Measurements from ENCODE around the gene LRMDA. TPM values are rescaled to one million over a fixed set of nuclear protein-coding genes. Genes with fewer than 3 reads are reported as not detected.
A peak's percentile ranks its signal among the peaks of the same experiment; 100 is the strongest.

Gene LRMDA
- total RNA-seq, 6 donors from 2014 or later: 12.8 to 185 (median 18.1) TPM

DNA sequence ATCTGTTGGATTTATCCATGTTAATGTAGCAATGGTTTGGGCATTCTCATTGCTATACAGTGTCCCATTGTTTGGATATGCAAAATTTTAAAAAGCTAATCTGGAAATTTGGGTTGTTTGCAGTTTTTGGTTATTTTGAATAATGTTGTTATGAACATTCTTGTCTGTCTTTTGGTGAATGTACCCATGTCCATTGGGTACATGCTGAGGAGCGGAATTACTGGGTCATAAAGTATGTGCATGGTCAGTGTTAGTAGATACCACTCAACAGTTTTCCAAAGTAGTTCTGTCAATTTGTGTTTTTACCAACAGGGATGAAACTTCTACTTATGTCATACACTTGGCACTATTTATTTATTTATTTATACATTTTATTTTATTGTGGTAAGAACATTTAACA, 153.9 kb downstream of the LRMDA start:
- TF ChIP-seq POLR2AphosphoS5 (IDR thresholded peaks at IDR 0.05) (no peak), POLR2A (IDR thresholded peaks at IDR 0.05) (no peak), EP300 (IDR thresholded peaks at IDR 0.05) (no peak)
- TF ChIP-seq, protein P1, sequence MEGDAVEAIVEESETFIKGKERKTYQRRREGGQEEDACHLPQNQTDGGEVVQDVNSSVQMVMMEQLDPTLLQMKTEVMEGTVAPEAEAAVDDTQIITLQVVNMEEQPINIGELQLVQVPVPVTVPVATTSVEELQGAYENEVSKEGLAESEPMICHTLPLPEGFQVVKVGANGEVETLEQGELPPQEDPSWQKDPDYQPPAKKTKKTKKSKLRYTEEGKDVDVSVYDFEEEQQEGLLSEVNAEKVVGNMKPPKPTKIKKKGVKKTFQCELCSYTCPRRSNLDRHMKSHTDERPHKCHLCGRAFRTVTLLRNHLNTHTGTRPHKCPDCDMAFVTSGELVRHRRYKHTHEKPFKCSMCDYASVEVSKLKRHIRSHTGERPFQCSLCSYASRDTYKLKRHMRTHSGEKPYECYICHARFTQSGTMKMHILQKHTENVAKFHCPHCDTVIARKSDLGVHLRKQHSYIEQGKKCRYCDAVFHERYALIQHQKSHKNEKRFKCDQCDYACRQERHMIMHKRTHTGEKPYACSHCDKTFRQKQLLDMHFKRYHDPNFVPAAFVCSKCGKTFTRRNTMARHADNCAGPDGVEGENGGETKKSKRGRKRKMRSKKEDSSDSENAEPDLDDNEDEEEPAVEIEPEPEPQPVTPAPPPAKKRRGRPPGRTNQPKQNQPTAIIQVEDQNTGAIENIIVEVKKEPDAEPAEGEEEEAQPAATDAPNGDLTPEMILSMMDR (IDR thresholded peaks at IDR 0.05): no peak
- Histone ChIP-seq H3K4me1 (no peaks in the 10 kb centered on the region), H3K27ac (no peak overlapping the region), H3K27me3 (no peaks in the 10 kb centered on the region), H3K36me3 (no peaks in the 10 kb centered on the region), H3K4me3 (no peak overlapping the region), H3K9me3 (peaks cover 5 to 25% (median 15%) of the 10 kb centered on the region in 4 donors)
- no peak for ATAC-seq (ENCODE audit: low FRiP score in 2 of 2)
- WGBS, 2 donors: 91 to 92% methylated on average over 1 of the region's 1 CpG
- no peak for DNase-seq

DNA sequence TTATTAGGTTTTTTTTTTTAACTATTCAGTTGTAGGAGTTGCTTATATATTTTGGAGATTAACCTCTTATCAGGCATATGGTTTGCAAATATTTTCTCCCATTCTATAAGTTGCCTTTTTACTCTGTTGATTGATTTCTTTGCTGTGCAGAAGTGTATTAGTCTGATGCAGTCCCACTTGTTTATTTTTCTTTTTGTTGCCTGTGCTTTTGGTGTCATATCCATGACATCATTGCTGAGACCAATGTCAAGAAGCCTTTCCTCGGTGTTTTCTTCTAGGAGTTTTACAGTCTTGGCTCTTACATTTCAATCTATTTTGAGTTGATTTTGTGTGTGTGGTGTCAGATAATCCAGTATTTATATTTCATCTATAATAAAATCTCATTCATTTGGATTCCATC, 155.4 kb downstream of the LRMDA start:
- no peaks in the 10 kb centered on the region for H3K4me1 ChIP-seq
- H3K9me3 ChIP-seq: peaks cover 5 to 14% (median 11%) of the 10 kb centered on the region in 4 donors
- no peak overlapping the region for H3K27ac ChIP-seq
- no peaks in the 10 kb centered on the region for H3K36me3 ChIP-seq
- H3K4me3 ChIP-seq: no peak overlapping the region
- ATAC-seq (ENCODE audit: low FRiP score in 2 of 2): no peak
- no peaks in the 10 kb centered on the region for H3K27me3 ChIP-seq
- no peak for DNase-seq
- TF ChIP-seq, protein P1 (IDR thresholded peaks at IDR 0.05): no peak
- TF ChIP-seq POLR2A (IDR thresholded peaks at IDR 0.05) (no peak), EP300 (IDR thresholded peaks at IDR 0.05) (no peak)
- 97 to 100% methylated on average over 1 of the region's 1 CpG for WGBS, 2 donors

DNA sequence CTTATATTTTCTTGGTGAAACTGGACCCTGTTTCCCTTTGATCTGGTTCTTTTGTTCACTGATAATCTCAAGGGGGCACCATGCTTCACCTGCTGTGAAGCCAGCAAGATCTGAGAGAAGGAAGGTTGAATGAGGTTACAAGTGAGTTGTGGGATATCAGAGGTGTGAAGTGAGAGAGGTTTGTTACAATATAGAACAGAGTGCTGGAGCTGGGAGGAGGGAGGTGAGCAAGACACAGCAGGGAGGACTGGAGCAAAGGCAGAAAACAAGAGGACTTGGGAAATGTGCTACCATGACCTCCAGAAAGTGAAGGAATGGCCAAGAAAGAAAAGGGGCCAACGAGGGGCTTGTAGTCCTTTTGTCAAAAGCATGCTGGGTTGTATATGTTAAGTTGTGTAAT, 156.6 kb downstream of the LRMDA start:
- Histone ChIP-seq H3K9me3 (peaks cover 0 to 2% (median 0%) of the 10 kb centered on the region in 4 donors), H3K27ac (no peak overlapping the region), H3K4me3 (no peak overlapping the region), H3K4me1 (peaks cover 0 to under 1% (median 0%) of the 10 kb centered on the region in 4 donors), H3K36me3 (no peaks in the 10 kb centered on the region), H3K27me3 (no peaks in the 10 kb centered on the region)
- WGBS, 2 donors: 54 to 63% methylated on average over 1 of the region's 1 CpG
- TF ChIP-seq EP300 (IDR thresholded peaks at IDR 0.05) (no peak), POLR2AphosphoS5 (IDR thresholded peaks at IDR 0.05) (no peak), POLR2A (IDR thresholded peaks at IDR 0.05) (no peak)
- ATAC-seq (ENCODE audit: low FRiP score in 2 of 2) (no peak), DNase-seq (no peak)

DNA sequence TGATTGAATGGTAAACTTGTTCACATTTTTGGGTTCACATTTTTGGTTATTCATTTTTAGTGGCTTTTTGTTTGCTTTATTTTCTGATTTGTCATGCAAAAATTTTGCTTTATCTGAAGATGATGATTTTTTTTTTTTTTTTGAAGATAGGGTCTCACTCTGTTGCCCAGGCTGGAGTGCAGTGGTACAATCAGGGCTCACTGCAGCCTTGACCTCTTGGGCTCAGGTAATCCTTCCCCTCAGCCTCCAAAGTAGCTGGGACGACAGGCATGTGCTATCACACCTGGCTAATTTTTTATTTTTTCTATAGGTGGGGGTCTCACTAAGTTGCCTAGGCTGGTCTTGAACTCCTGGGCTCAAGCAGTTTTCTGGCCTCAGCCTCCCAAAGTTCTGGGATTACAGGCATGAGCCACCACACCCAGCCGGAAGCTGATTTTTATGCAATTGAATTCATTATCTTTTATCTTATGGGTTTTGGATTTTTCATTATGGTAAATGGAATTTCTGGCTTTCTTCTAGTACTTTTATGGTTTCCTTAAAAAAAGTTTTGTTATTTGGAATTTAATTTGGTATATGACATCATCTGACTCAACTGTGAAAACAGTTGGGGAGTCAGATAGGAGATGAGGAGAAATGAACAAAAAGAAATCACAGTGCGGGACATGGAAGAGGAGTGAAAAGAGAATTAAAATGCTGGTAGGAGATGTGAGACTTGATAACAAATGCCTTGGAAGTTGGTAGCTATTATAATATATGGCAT, 158.7 kb downstream of the LRMDA start:
- H3K27me3 ChIP-seq: no peaks in the 10 kb centered on the region
- ATAC-seq (ENCODE audit: low FRiP score in 2 of 2) (no peak), DNase-seq (no peak)
- TF ChIP-seq POLR2AphosphoS5 (IDR thresholded peaks at IDR 0.05) (no peak), POLR2A (IDR thresholded peaks at IDR 0.05) (no peak), EP300 (IDR thresholded peaks at IDR 0.05) (no peak)
- H3K36me3 ChIP-seq: no peaks in the 10 kb centered on the region
- H3K27ac ChIP-seq: no peak overlapping the region
- no peaks in the 10 kb centered on the region for H3K9me3 ChIP-seq
- H3K4me1 ChIP-seq: peaks cover 0 to 6% (median 2%) of the 10 kb centered on the region in 4 donors
- 99% methylated on average over 3 of the region's 3 CpGs for WGBS, 2 donors
- H3K4me3 ChIP-seq: no peak overlapping the region

DNA sequence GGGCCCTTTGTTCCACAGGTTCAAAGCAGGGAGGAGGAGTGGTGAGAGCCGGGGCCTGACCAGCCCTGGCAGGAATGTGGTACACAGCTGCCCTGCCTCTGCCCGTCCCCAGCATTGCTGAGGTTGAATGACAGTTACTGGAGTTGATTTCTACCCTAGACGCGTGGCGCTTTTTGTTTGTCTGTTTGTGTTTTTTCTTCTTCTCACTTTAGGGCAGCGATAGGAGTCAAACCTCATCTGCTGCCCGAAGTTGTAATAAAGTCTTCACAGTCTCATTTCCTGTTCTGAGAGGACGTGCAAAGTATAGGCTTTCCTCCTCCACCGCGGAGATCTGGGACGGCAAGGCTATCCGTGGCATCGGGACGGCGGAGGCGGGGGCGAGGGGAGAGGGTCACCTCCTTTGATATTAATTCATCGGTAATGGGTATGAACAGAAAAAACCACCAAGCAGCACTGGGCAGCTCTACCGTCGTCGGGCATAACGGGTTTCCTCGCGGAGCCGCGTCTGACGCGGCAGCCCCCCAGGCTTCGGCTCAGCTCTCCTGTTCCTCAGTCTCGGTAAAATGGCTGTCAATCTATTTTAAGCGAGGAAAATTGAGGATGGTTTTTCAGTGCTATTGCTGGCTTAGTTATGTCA, 160.8 kb downstream of the LRMDA start:
- peak overlapping the region in 3 of 4 donors; percentile 21 to 35 (median 26) for H3K4me3 ChIP-seq
- DNase-seq (peak in 1 of 2 donors; percentile 71), ATAC-seq (ENCODE audit: low FRiP score in 2 of 2) (peak in 1 of 2 donors; percentile 29)
- no peaks in the 10 kb centered on the region for H3K9me3 ChIP-seq
- WGBS, 2 donors: 69 to 77% methylated on average over 31 of the region's 31 CpGs
- H3K4me1 ChIP-seq: peaks cover 0 to 6% (median 2%) of the 10 kb centered on the region in 4 donors
- TF ChIP-seq, protein P1 (IDR thresholded peaks at IDR 0.05): no peak
- TF ChIP-seq POLR2A (IDR thresholded peaks at IDR 0.05): no peak
- H3K27me3 ChIP-seq: no peaks in the 10 kb centered on the region
- H3K27ac ChIP-seq: peak overlapping the region; percentile 42 to 84 (median 64)
- no peaks in the 10 kb centered on the region for H3K36me3 ChIP-seq
